ENCODE measurements around the gene ITGAD.

- TF ChIP-seq CTCF (conservative IDR thresholded peaks at IDR 0.05; ENCODE audit: low read depth in 2 of 2), result no peak
- TF ChIP-seq POLR2AphosphoS5 (IDR thresholded peaks at IDR 0.05; ENCODE audit: low read depth), result no peak
- no peak for TF ChIP-seq EZH2 (IDR thresholded peaks at IDR 0.05; ENCODE audit: low read depth, unreplicated experiment)
- TF ChIP-seq NANOG (IDR thresholded peaks at IDR 0.05; ENCODE audit: borderline replicate concordance), result no peak
- no peak for TF ChIP-seq EZH2phosphoT487 (IDR thresholded peaks at IDR 0.05; ENCODE audit: unreplicated experiment)
Observed at GRCh38 chr16:31467858-31468257, 74.7 kb downstream of the ITGAD start.

All from GM23338 (cell line).